Ishikawa (cell line): Measurements from ENCODE around the gene ASPDH.

ENCODE experiments used
- CEBPB ChIP-seq: IDR thresholded peaks from 2 replicates; pipeline ENCODE4 v1.6.1; 2012
- CREB1 ChIP-seq: IDR thresholded peaks from 2 replicates; pipeline ENCODE4 v1.6.1; 2012; ENCODE audit warnings: low read depth
- EGR1 ChIP-seq: IDR thresholded peaks from 2 replicates; pipeline ENCODE4 v1.6.1; 2012
- EP300 ChIP-seq: IDR thresholded peaks from 2 replicates; pipeline ENCODE4 v1.6.1; 2012; ENCODE audit warnings: borderline replicate concordance
- FOXM1 ChIP-seq: IDR thresholded peaks from 2 replicates; pipeline ENCODE4 v1.6.1; 2012; ENCODE audit warnings: low read depth, borderline replicate concordance
- MAX ChIP-seq: IDR thresholded peaks from 2 replicates; pipeline ENCODE4 v1.6.1; 2012
- NFIC ChIP-seq: IDR thresholded peaks from 2 replicates; pipeline ENCODE4 v1.6.1; 2012
- RAD21 ChIP-seq: IDR thresholded peaks from 2 replicates; pipeline ENCODE4 v1.6.1; 2012; ENCODE audit warnings: low read depth
- TAF1 ChIP-seq: IDR thresholded peaks from 2 replicates; pipeline ENCODE4 v1.6.1; 2012; ENCODE audit warnings: low read depth, mild to moderate bottlenecking
- TCF12 ChIP-seq: IDR thresholded peaks from 2 replicates; pipeline ENCODE4 v1.6.1; 2012; ENCODE audit warnings: low read depth
- TEAD4 ChIP-seq: IDR thresholded peaks from 2 replicates; pipeline ENCODE4 v1.6.1; 2012
- USF1 ChIP-seq: IDR thresholded peaks from 2 replicates; pipeline ENCODE4 v1.6.1; 2012
- YY1 ChIP-seq: IDR thresholded peaks from 2 replicates; pipeline ENCODE4 v1.6.1; 2012; ENCODE audit warnings: low read depth
- ZBTB7A ChIP-seq: IDR thresholded peaks from 2 replicates; pipeline ENCODE4 v1.6.1; 2012; ENCODE audit warnings: low read depth
- TF ChIP-seq, protein P1 (sequence below): IDR thresholded peaks from 2 replicates; pipeline ENCODE4 v1.6.1; 2012; ENCODE audit warnings: low read depth, mild to moderate bottlenecking

Gene ASPDH

GRCh38 chr19:50554212-50554611 lies 40.5 kb upstream of the ASPDH start:
- TF ChIP-seq MAX (no peak), EGR1 (no peak), RAD21 (no peak), TAF1 (no peak), CEBPB (no peak), TEAD4 (no peak), ZBTB7A (no peak), EP300 (no peak), YY1 (no peak), CREB1 (no peak), USF1 (no peak), NFIC (no peak), FOXM1 (no peak), TCF12 (no peak)
- TF ChIP-seq, protein P1, sequence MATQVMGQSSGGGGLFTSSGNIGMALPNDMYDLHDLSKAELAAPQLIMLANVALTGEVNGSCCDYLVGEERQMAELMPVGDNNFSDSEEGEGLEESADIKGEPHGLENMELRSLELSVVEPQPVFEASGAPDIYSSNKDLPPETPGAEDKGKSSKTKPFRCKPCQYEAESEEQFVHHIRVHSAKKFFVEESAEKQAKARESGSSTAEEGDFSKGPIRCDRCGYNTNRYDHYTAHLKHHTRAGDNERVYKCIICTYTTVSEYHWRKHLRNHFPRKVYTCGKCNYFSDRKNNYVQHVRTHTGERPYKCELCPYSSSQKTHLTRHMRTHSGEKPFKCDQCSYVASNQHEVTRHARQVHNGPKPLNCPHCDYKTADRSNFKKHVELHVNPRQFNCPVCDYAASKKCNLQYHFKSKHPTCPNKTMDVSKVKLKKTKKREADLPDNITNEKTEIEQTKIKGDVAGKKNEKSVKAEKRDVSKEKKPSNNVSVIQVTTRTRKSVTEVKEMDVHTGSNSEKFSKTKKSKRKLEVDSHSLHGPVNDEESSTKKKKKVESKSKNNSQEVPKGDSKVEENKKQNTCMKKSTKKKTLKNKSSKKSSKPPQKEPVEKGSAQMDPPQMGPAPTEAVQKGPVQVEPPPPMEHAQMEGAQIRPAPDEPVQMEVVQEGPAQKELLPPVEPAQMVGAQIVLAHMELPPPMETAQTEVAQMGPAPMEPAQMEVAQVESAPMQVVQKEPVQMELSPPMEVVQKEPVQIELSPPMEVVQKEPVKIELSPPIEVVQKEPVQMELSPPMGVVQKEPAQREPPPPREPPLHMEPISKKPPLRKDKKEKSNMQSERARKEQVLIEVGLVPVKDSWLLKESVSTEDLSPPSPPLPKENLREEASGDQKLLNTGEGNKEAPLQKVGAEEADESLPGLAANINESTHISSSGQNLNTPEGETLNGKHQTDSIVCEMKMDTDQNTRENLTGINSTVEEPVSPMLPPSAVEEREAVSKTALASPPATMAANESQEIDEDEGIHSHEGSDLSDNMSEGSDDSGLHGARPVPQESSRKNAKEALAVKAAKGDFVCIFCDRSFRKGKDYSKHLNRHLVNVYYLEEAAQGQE = no peak

DNA sequence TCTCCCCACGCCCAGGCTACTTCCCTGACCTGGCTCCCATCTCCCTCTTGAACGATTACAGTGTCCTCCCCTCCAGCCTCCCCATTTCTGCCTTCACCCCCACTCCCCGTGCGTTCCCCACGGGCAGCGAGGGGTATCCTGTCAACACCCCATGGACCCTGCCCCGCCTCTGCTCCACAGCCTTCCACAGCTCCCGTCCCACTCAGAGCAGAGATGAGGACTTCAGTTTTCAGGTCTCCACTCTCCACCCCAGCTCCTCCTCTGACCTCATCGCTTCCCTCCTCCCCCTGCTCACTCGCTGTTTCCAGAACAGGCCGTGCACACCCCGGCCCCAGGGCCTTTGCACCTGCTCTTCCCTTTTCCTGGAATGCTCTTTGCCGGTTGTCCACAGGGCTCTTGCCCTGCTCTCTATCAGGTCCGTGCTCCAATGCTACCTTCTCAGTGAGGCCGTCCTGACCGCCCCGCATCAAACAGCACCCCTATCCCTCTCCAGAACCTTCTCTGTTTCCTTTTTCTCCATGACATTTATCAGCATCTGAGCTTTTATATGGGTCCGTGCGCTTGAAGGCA lies 39.5 kb upstream of the ASPDH start:
- TF ChIP-seq NFIC = no peak
- TF ChIP-seq TEAD4 = no peak
- TF ChIP-seq, protein P1 = no peak

DNA sequence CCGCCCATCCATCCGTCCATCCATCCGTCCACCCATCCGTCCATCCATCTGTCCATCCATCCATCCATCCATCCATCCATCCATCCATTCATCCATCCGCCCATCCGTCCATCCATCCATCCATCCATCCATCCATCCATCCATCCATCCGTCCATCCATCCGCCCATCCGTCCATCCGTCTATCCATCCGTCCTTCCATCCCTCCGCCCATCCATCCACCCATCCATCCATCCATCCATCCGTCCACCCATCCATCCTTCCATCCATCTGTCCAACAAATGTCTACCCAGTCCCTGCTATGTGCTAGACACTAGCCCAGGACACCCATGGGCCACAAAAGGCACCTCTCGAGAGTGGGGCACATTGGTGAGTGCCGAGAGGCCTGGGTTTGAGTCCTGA lies 38.8 kb upstream of the ASPDH start:
- TF ChIP-seq EGR1 = no peak
- no peak for TF ChIP-seq YY1
- no peak for TF ChIP-seq ZBTB7A
- no peak for TF ChIP-seq TCF12
- no peak for TF ChIP-seq EP300

GRCh38 chr19:50551715-50552187 lies 38.0 kb upstream of the ASPDH start:
- TF ChIP-seq EP300 = no peak
- no peak for TF ChIP-seq USF1
- TF ChIP-seq YY1 = no peak
- no peak for TF ChIP-seq CREB1
- no peak for TF ChIP-seq MAX

DNA sequence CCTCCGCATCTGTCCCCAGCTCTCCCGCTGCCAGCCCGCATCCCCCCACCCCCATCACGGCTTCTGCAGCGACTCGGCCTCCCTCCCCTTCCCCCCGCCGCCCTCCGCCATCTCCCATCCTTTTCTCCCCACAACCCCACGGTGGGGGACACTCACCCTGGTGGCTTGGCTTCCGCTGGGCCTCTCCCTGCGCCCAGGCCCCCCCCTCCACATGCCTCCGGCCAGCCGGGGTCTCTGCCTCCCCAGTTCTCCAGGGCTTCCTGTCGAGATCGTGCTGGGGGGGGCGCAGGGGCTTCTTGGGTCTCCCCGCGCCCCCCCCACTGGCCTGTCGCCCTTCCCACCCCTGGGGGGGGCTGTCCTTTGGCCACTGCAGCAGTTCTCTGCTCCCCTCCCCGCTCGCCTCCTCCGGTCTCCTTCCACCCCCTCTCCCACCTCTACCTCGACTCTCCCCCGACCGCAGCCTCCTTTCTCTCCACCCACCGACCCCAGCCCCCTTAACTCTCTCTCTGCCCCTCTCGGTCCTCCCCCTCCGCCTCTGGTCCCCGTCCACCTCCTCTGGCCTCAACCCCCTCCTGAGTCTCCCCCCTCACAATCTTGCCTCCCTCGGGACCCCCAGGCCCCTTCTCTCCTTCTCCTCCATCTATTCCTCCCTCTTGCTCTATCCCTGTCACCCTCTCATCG lies 37.5 kb upstream of the ASPDH start:
- TF ChIP-seq EGR1 (no peak), ZBTB7A (no peak), USF1 (no peak), CREB1 (no peak), MAX (no peak), YY1 (no peak), TCF12 (no peak), FOXM1 (no peak), TAF1 (no peak), NFIC (no peak)
- TF ChIP-seq, protein P1 = no peak
